Neuron (in vitro differentiated cells): ENCODE data around the gene GINS2.

Experiments used
- H2AFZ ChIP-seq: one replicate; pipeline ENCODE4 v1.6.1; 2013; ENCODE audit warnings: low read depth, mild to moderate bottlenecking, inconsistent platforms, low read length, moderate library complexity
- H3K27me3 ChIP-seq: one replicate; pipeline ENCODE4 v1.6.1; 2013; ENCODE audit warnings: low read length; ENCODE audit not compliant: insufficient read depth
- H3K36me3 ChIP-seq: one replicate; pipeline ENCODE4 v1.6.1; 2013; ENCODE audit warnings: low read length; ENCODE audit not compliant: insufficient read depth
- H3K4me1 ChIP-seq: one replicate; pipeline ENCODE4 v1.6.1; 2013; ENCODE audit warnings: low read length; ENCODE audit not compliant: insufficient read depth
- H3K4me3 ChIP-seq: 2 replicates; pipeline ENCODE4 v1.5.1; 2013; ENCODE audit warnings: mild to moderate bottlenecking, low read length, moderate library complexity
- H3K9me3 ChIP-seq: one replicate; pipeline ENCODE4 v1.6.1; 2013; ENCODE audit warnings: low read length

Gene GINS2

DNA sequence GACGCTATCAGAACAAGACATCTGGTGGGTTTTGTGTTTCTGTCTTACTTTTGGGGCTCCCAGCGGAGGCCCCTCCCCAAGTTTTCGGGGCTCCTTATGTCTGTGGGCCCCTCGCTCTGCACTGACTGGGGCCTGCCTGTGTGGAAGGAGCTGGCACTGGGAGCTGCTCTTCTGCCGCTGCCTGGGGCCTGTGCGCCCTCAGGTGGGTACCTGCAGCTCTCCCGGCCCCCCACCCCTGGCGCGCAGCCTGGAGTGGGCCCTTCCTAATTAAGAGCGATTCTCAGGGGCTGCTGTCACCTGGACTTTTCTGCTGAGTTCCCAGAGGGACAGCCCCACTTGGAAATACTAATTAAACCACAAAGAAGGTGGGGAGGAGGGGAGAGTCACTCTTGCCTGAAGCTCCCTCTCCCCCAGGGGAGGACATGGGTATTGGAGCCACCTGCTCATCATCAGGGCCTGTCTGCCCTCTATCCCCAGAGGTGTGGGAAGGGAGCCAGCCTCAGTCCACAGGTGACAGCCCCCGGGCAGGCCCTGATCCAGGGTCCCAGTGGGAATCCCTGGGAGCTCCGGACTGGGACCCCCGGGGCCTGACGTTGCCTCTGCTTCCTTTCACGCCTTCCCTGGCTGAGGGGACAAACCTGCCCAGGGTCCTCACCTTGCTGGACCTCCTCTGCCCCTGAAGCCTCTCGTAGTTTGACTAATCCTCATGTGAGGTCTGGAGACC, 39.2 kb downstream of the GINS2 start:
- H2AFZ ChIP-seq, result no peak overlapping the region
- peaks cover 27% of the 10 kb centered on the region for H3K36me3 ChIP-seq
- H3K9me3 ChIP-seq, result no peaks in the 10 kb centered on the region
- H3K4me1 ChIP-seq, result peaks cover 23% of the 10 kb centered on the region
- no peak overlapping the region for H3K4me3 ChIP-seq
- no peaks in the 10 kb centered on the region for H3K27me3 ChIP-seq

DNA sequence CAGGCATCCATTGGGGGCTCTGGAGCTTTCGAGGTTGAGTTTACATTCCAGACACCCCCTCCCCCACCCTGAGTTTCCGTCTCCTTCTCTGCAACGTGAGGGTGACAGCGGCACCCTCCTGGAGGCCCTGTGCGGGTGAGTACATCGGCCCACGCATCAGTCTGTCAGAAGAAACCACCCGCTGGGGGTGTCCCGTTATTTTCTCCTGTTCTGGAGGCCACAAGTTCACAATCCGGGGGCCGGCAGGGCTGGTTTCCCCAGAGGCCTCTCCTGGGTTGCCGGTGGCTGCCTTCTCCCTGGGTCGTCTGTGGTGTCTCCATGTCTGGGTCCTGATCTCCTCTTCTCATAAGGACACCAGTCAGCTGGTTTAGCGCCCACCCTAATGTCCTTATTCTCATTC, 39.9 kb downstream of the GINS2 start:
- Histone ChIP-seq H3K27me3 (no peaks in the 10 kb centered on the region), H3K4me3 (no peak overlapping the region), H3K4me1 (peaks cover 23% of the 10 kb centered on the region), H3K36me3 (peaks cover 20% of the 10 kb centered on the region), H3K9me3 (no peaks in the 10 kb centered on the region), H2AFZ (no peak overlapping the region)

DNA sequence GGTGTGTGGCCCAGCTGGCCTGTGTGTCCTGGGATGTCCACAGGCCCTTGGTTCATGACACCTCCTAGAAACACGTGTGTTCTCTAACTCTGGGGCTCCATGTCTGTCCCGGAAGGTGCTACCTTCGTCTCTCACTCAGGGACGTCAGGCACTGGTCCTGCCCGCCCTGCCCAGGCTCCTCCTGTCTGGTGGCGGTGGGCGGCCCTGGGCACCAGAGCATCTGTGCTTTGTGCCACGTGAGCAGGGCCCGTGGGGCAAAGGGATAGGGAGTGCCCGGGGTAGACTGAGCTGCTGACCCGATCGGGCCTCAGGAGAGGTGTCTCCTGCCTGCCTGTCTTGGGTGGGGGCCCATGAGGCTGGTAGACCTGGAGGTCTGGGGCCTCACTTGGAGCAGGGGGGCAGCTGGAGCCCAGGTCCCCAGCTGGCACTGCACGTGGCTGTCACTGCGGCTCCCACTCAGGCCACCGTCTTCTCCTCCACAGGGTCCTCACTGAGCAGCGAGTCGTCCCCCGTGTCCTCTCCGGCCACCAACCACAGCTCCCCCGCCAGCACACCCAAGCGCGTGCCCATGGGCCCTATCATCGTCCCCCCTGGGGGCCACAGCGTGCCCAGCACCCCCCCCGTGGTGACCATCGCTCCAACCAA, 40.6 kb downstream of the GINS2 start:
- Histone ChIP-seq H3K27me3 (no peaks in the 10 kb centered on the region), H3K36me3 (peaks cover 18% of the 10 kb centered on the region), H3K4me3 (no peak overlapping the region), H2AFZ (no peak overlapping the region), H3K9me3 (no peaks in the 10 kb centered on the region), H3K4me1 (peaks cover 23% of the 10 kb centered on the region)

DNA sequence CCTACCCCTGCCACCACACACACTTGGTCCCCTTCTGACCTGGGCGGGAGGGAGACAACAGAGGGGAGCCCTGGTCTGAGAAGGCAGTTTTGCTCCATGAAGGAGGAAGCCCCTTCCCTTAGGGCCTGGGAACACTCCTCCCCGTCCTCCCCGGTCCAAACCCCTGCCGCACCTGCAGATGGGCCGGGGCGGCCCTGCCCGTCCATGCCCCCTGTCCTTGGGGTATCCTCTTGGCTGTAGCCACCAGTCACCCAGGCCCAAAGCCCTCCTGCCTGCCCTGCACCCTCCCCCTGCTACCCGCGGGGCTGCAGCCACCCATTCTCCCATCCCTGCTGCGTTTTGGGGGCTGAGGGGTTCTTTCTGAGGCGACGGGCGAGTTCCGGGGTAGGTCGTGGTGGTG, 41.8 kb downstream of the GINS2 start:
- Histone ChIP-seq H3K4me1 (peaks cover 14% of the 10 kb centered on the region), H2AFZ (no peak overlapping the region), H3K4me3 (no peak overlapping the region), H3K36me3 (peaks cover 18% of the 10 kb centered on the region), H3K9me3 (no peaks in the 10 kb centered on the region), H3K27me3 (no peaks in the 10 kb centered on the region)

DNA sequence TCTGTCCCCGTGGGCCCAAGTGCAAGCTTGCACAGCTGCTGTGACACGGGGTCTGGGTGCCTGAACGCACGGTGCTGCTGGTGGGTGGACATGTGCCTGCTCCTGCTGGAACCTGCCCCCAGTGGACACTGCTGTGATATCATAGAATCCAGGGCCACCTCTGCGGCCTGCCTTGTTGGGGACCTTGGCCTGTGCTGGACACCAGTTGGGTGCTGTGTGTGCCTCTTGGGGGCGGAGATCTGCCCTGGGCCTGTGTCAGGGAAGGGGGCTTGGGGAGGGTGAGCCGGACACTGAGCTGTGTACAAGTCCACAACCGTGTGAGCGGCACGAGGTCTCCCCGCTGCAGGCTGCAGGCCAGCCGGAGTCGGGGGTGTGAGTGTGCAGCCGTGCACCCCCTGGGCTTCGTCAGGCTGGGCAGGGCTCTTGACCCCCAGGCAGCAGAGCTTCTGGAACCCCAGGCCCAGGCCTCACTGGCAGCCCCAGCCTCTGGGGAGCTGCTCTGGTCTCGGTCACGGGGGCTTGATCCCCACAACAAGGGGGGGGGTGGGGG, 42.3 kb downstream of the GINS2 start:
- Histone ChIP-seq H3K36me3 (peaks cover 18% of the 10 kb centered on the region), H2AFZ (no peak overlapping the region), H3K4me1 (peaks cover 9% of the 10 kb centered on the region), H3K4me3 (no peak overlapping the region), H3K9me3 (no peaks in the 10 kb centered on the region), H3K27me3 (no peaks in the 10 kb centered on the region)

DNA sequence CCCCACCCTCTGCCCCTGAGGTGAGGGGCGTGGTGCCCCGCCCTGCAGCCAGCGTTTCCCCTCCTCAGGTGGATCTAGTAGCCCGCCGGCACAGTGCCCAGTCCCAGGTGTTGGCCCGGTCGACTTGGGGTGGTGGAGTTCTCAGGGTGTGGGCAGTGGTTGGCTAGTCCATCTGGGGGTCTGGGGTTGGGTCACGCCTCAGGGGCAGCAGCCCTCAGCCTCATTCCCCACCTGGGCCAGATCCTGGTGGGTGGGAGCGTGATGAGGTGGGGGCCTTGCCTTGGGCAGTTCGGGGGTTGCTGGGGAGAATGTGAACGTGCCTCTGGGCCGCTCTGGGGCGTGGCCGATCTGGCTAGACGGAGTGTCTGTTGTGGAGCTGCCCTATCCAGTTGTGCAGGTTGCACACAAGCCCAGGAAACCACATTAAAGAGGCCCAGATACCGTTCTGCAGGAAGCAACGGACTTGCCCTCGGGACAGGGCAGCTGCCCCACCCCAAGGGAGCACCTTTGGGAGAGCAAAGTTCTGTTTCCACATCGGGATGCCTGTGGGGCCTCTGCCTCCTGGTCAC, 43.6 kb downstream of the GINS2 start:
- H3K9me3 ChIP-seq, result no peaks in the 10 kb centered on the region
- no peak overlapping the region for H3K4me3 ChIP-seq
- no peaks in the 10 kb centered on the region for H3K4me1 ChIP-seq
- H3K27me3 ChIP-seq, result no peaks in the 10 kb centered on the region
- H2AFZ ChIP-seq, result no peak overlapping the region
- peaks cover 21% of the 10 kb centered on the region for H3K36me3 ChIP-seq

DNA sequence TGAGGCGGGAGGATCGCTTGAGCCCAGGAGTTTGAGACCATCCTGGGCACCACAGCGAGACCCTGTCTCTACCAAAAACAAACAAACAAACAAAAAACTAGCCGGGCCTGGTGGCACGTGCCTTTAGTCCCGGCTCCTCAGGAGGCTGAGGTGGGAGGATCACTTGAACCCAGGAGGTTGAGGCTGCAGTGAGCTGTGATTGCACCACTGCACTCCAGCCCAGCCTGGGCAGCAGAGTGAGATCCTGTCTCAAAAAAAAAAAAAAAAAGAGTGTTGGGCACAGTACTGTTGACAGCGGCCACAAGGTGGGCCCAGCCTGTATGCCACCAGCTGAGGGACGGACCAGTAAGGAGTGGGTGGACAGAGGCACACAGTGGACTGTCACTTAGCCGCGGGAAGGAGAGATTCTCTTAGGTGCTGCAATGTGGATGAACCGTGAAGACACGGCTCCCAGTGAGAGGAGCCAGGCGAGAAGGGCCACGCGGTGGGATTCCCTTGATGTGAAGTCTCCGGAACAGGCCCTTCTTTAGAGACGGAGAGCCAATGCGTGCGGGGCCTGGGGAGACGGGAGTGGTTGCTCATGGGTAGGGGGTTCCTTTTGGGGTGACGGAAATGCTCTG, 44.6 kb downstream of the GINS2 start:
- Histone ChIP-seq H3K4me3 (no peak overlapping the region), H2AFZ (no peak overlapping the region), H3K27me3 (no peaks in the 10 kb centered on the region), H3K36me3 (peaks cover 15% of the 10 kb centered on the region), H3K9me3 (no peaks in the 10 kb centered on the region), H3K4me1 (no peaks in the 10 kb centered on the region)

DNA sequence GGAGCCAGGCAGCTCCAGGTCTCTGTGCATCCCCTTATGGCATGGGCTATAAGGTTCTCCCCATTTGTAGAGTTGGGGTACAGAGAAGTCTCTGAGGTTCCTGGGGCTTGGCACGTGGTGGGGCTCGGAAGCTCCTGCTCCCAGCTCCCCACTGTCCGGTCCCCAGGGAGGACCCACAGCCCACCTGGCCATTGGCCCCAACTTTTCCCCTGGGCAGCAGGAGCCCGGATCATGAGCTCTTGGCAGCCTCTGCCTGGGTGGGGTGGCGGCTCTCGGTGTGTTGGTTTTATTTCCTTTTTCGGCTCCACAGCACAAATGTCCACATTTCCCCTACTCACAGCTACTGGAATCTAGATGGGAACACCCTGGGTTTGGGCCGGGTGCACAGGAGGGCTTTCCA, 45.1 kb downstream of the GINS2 start:
- Histone ChIP-seq H3K4me3 (no peak overlapping the region), H3K36me3 (peaks cover 11% of the 10 kb centered on the region), H2AFZ (no peak overlapping the region), H3K9me3 (no peaks in the 10 kb centered on the region), H3K27me3 (no peaks in the 10 kb centered on the region), H3K4me1 (peaks cover 4% of the 10 kb centered on the region)

DNA sequence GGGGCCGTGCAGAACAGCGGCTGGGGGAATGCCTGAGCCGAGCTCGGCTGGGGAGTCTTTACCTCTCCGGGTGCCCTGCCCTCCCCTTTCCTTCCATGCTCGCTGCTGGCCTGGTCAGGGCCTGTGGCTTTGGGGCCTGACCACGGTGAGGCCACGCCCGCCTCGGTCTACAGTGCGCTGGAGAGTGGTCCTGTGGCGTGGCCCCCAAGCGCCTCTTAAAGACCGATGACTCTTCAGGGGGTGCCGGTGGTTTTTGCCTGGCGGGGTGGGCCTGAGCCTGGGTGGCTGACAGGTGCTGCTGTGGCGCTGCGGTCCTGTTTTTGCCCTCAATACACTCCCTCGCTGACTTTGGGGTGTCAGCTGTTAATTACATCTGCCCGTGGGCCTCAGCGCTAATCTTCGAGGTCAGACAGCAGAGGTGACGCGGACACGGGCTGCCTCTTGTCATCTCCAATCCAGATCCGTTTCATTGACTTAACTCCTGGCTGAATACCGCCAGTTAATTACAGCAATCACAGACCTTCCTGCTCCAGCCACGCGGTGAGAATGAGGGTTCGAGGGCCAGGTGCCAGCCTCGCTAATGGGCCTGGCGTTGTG, 45.9 kb downstream of the GINS2 start:
- peaks cover 6% of the 10 kb centered on the region for H3K36me3 ChIP-seq
- H3K4me3 ChIP-seq, result no peak overlapping the region
- no peaks in the 10 kb centered on the region for H3K9me3 ChIP-seq
- H2AFZ ChIP-seq, result no peak overlapping the region
- no peaks in the 10 kb centered on the region for H3K27me3 ChIP-seq
- peaks cover 10% of the 10 kb centered on the region for H3K4me1 ChIP-seq

DNA sequence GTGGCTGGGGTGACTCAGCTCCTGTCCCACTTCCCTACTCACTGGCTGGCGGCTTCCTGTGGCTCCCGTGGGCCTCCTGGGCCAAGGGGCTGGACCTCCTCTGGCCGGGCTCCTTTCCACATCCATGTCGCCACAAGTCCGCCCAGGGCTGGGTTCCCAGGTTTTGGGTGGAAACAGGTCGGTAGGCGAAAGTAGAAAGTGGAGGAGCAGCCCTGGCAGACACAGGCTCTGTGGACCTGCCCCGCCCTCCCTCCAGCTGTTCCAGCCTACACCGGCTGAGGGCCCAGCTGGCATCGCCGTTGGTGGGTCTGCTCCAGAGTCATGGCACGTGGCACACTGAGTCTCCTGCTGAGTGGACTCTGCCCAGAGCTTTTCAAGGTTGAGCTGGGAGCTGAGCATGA, 47.0 kb downstream of the GINS2 start:
- Histone ChIP-seq H3K4me3 (no peak overlapping the region), H3K9me3 (no peaks in the 10 kb centered on the region), H3K4me1 (peaks cover 16% of the 10 kb centered on the region), H2AFZ (no peak overlapping the region), H3K27me3 (no peaks in the 10 kb centered on the region), H3K36me3 (peaks cover 6% of the 10 kb centered on the region)

DNA sequence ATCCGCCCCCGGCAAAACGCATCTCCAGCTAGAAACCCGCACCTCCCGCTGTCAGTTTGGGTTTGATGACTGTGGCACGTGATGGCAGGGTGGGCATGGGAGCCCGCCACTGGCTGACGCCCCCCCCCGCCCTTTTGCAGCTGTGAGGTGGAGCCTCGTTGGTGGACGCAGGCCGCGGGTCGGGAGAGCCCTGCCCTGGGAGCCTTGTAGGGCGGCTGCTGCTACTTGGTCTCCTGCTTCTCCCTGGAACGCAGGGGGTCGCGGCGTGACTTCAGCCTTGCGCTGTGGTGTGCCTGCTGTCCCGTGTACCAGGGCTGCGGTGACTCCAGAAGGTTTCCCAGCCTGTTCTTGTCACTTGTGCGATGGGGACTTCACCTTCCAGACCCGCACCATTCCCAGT, 47.4 kb downstream of the GINS2 start:
- Histone ChIP-seq H3K4me3 (no peak overlapping the region), H3K9me3 (no peaks in the 10 kb centered on the region), H2AFZ (no peak overlapping the region), H3K27me3 (no peaks in the 10 kb centered on the region), H3K36me3 (peaks cover 4% of the 10 kb centered on the region), H3K4me1 (peaks cover 19% of the 10 kb centered on the region)

DNA sequence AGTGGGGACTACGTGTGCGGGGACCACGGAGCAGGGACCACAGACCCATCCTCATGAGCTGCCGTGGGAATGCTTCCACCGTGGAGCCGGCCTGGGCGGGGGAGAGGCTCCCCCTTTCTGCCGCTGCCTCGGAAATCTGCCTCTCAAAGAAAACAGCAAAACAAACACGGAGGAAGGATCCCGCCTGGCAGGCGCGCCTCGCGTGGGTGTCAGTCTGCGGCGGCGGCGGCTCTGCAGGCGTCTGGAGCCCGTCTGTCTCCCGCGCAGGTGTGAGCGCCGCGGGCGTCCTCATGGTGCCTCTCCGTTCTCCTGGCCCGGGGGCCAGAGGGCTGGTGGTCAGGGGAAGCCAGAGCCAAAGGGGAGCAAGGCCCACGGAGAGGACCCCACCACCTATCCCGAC, 48.2 kb downstream of the GINS2 start:
- Histone ChIP-seq H3K27me3 (no peaks in the 10 kb centered on the region), H3K4me3 (no peak overlapping the region), H2AFZ (no peak overlapping the region), H3K36me3 (peaks cover 5% of the 10 kb centered on the region), H3K9me3 (no peaks in the 10 kb centered on the region), H3K4me1 (peaks cover 25% of the 10 kb centered on the region)

DNA sequence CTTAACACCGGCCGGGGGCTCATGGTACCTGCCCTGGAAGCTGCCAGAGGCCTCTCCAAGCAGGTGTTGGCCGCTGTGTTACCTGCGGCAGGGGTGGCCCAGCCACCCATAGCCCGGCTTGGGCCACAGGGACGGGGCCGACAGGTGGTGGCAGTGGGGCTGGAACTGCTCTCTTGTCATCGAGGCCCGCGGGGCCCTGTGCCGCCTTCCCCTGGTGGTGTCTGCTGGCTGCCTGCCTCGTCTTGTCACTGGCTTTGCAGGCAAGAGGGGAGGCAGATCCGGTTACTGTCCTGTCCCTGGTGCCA, 48.5 kb downstream of the GINS2 start:
- Histone ChIP-seq H3K9me3 (no peaks in the 10 kb centered on the region), H3K36me3 (peaks cover 8% of the 10 kb centered on the region), H3K4me3 (no peak overlapping the region), H3K4me1 (peaks cover 25% of the 10 kb centered on the region), H3K27me3 (no peaks in the 10 kb centered on the region), H2AFZ (no peak overlapping the region)
